Neural progenitor cell (in vitro differentiated cells): Measurements from ENCODE around the gene RAD51B. TPM values are rescaled to one million over a fixed set of nuclear protein-coding genes. Genes with fewer than 3 reads are reported as not detected.
A peak's percentile ranks its signal among the peaks of the same experiment; 100 is the strongest.

ENCODE experiments used
- DNase-seq: peaks from one replicate; pipeline ENCODE4 v3.0.0-alpha.2; 2016; ENCODE audit warnings: low spot score
- H2AFZ ChIP-seq: fragments of 200-600 bp; sonication (generic); replicated peaks from 2 replicates; pipeline ENCODE4 v1.6.1; 2016; ENCODE audit warnings: antibody characterized with exemption
- H3F3A ChIP-seq: fragments of 200-600 bp; sonication (generic); 2 replicates; pipeline ENCODE4 v1.6.1; 2016; ENCODE audit warnings: antibody characterized with exemption, low read depth
- H3K27ac ChIP-seq: fragments of 200-600 bp; sonication (generic); 2 replicates; pipeline ENCODE4 v1.5.1; 2016; ENCODE audit warnings: mild to moderate bottlenecking
- H3K27me3 ChIP-seq: fragments of 200-600 bp; sonication (generic); 2 replicates; pipeline ENCODE4 v1.6.1; 2016; ENCODE audit warnings: mild to moderate bottlenecking, moderate library complexity
- H3K36me3 ChIP-seq: fragments of 200-600 bp; sonication (generic); 2 replicates; pipeline ENCODE4 v1.5.1; 2016
- H3K4me1 ChIP-seq: fragments of 200-600 bp; sonication (generic); 2 replicates; pipeline ENCODE4 v1.6.1; 2016; ENCODE audit warnings: mixed run types
- H3K4me2 ChIP-seq: fragments of 200-600 bp; sonication (generic); 2 replicates; pipeline ENCODE4 v1.6.1; 2016
- H3K4me3 ChIP-seq: fragments of 200-600 bp; sonication (generic); 2 replicates; pipeline ENCODE4 v1.5.1; 2016
- H3K79me2 ChIP-seq: fragments of 200-600 bp; sonication (generic); 2 replicates; pipeline ENCODE4 v1.6.1; 2016; ENCODE audit warnings: low read depth
- H3K9ac ChIP-seq: fragments of 200-600 bp; sonication (generic); 2 replicates; pipeline ENCODE4 v1.6.1; 2016
- H3K9me3 ChIP-seq: fragments of 200-600 bp; sonication (generic); 2 replicates; pipeline ENCODE4 v1.5.1; 2016; ENCODE audit warnings: low read depth
- H4K20me1 ChIP-seq: fragments of 200-600 bp; sonication (generic); 2 replicates; pipeline ENCODE4 v1.6.1; 2016; ENCODE audit warnings: low read depth
- H3K27ac Mint-ChIP-seq: 3 replicates; pipeline ENCODE4 v1.8.0; 2021; ENCODE audit warnings: mixed read lengths
- H3K27me3 Mint-ChIP-seq: 2 replicates; pipeline ENCODE4 v1.8.0; 2022; ENCODE audit warnings: low read depth, mild to moderate bottlenecking, inconsistent platforms, moderate library complexity, mixed read lengths; ENCODE audit not compliant: insufficient read depth
- H3K36me3 Mint-ChIP-seq: 3 replicates; pipeline ENCODE4 v1.8.0; 2021; ENCODE audit warnings: mixed read lengths
- H3K4me1 Mint-ChIP-seq: 3 replicates; pipeline ENCODE4 v1.8.0; 2021; ENCODE audit warnings: mixed read lengths
- H3K4me3 Mint-ChIP-seq: 3 replicates; pipeline ENCODE4 v1.8.0; 2021; ENCODE audit warnings: mild to moderate bottlenecking, moderate library complexity, mixed read lengths
- H3K9me3 Mint-ChIP-seq: 3 replicates; pipeline ENCODE4 v1.8.0; 2020; ENCODE audit warnings: mixed read lengths
- CTCF ChIP-seq: fragments of 200-600 bp; sonication (generic); IDR thresholded peaks from 2 replicates; pipeline ENCODE4 v1.5.1; 2017; ENCODE audit warnings: antibody characterized with exemption, mild to moderate bottlenecking
- EZH2 ChIP-seq: fragments of 200-600 bp; sonication (generic); IDR thresholded peaks from 2 replicates; pipeline ENCODE4 v1.6.1; 2017; ENCODE audit warnings: antibody characterized with exemption, mild to moderate bottlenecking, moderate library complexity
- EZH2phosphoT487 ChIP-seq: fragments of 200-600 bp; sonication (generic); IDR thresholded peaks from 2 replicates; pipeline ENCODE4 v1.6.1; 2017; ENCODE audit warnings: antibody characterized with exemption
- total RNA-seq: library from RNA; depleted of rRNA; stranded (reverse); fragments of >200 nt; gene quantifications from 2 replicates; pipeline ENCODE4 v1.2.3, GENCODE V29; 2015; ENCODE audit warnings: low replicate concordance

RAD51B gene
- total RNA-seq, 1 donor from 2014 or later, result 50.5 TPM

- Mint-ChIP-seq H3K4me1 (peaks cover 9% of the 10 kb centered on the region), H3K27ac (no peak overlapping the region), H3K36me3 (no peaks in the 10 kb centered on the region), H3K27me3 (no peaks in the 10 kb centered on the region), H3K9me3 (peaks cover 10% of the 10 kb centered on the region), H3K4me3 (no peak overlapping the region)
- no peak for DNase-seq
- H3K27ac ChIP-seq, result no peak overlapping the region
- no peak overlapping the region for H3K4me2 ChIP-seq
- no peaks in the 10 kb centered on the region for H3K36me3 ChIP-seq
- H3K9ac ChIP-seq, result no peak overlapping the region
- no peaks in the 10 kb centered on the region for H3K9me3 ChIP-seq
- H3K27me3 ChIP-seq, result no peaks in the 10 kb centered on the region
- no peaks in the 10 kb centered on the region for H3K4me1 ChIP-seq
- no peaks in the 10 kb centered on the region for H3K79me2 ChIP-seq
- H4K20me1 ChIP-seq, result no peaks in the 10 kb centered on the region
- TF ChIP-seq EZH2phosphoT487 (no peak), EZH2 (no peak), CTCF (no peak)
- H3F3A ChIP-seq, result peaks cover 4% of the 10 kb centered on the region
- no peak overlapping the region for H3K4me3 ChIP-seq
- H2AFZ ChIP-seq, result no peak overlapping the region
Observed at GRCh38 chr14:68011406-68012028, 191.9 kb downstream of the RAD51B start.

GRCh38 chr14:68012871-68013270 is 193.3 kb downstream of the RAD51B start:
- Histone ChIP-seq H3K79me2 (no peaks in the 10 kb centered on the region), H3K9ac (no peak overlapping the region), H3K27ac (no peak overlapping the region), H3K4me3 (no peak overlapping the region), H2AFZ (no peak overlapping the region), H4K20me1 (no peaks in the 10 kb centered on the region), H3K36me3 (no peaks in the 10 kb centered on the region), H3K9me3 (no peaks in the 10 kb centered on the region), H3K4me1 (no peaks in the 10 kb centered on the region), H3K4me2 (no peak overlapping the region), H3K27me3 (no peaks in the 10 kb centered on the region), H3F3A (peaks cover 4% of the 10 kb centered on the region)
- H3K4me1 Mint-ChIP-seq, result peaks cover 9% of the 10 kb centered on the region
- H3K9me3 Mint-ChIP-seq, result peaks cover 10% of the 10 kb centered on the region
- DNase-seq, result peak; percentile 2
- H3K36me3 Mint-ChIP-seq, result no peaks in the 10 kb centered on the region
- no peaks in the 10 kb centered on the region for H3K27me3 Mint-ChIP-seq
- TF ChIP-seq EZH2 (no peak), CTCF (no peak), EZH2phosphoT487 (no peak)
- H3K4me3 Mint-ChIP-seq, result no peak overlapping the region
- no peak overlapping the region for H3K27ac Mint-ChIP-seq

- no peaks in the 10 kb centered on the region for H3K36me3 ChIP-seq
- H4K20me1 ChIP-seq, result no peaks in the 10 kb centered on the region
- peaks cover 9% of the 10 kb centered on the region for H3K4me1 Mint-ChIP-seq
- no peaks in the 10 kb centered on the region for H3K36me3 Mint-ChIP-seq
- no peak overlapping the region for H3K27ac Mint-ChIP-seq
- H3K9me3 Mint-ChIP-seq, result peaks cover 10% of the 10 kb centered on the region
- no peak overlapping the region for H2AFZ ChIP-seq
- TF ChIP-seq EZH2phosphoT487 (no peak), EZH2 (no peak), CTCF (no peak)
- DNase-seq, result no peak
- peaks cover 4% of the 10 kb centered on the region for H3F3A ChIP-seq
- H3K27ac ChIP-seq, result no peak overlapping the region
- no peak overlapping the region for H3K4me3 ChIP-seq
- H3K9me3 ChIP-seq, result no peaks in the 10 kb centered on the region
- no peaks in the 10 kb centered on the region for H3K27me3 Mint-ChIP-seq
- no peaks in the 10 kb centered on the region for H3K27me3 ChIP-seq
- H3K4me3 Mint-ChIP-seq, result no peak overlapping the region
- H3K9ac ChIP-seq, result no peak overlapping the region
- no peaks in the 10 kb centered on the region for H3K79me2 ChIP-seq
- H3K4me1 ChIP-seq, result no peaks in the 10 kb centered on the region
- H3K4me2 ChIP-seq, result no peak overlapping the region
Observed at GRCh38 chr14:68013326-68013725, 193.7 kb downstream of the RAD51B start.
